Keratinocyte (primary cell): ENCODE results near the gene FRY.

Source experiments
- CTCF ChIP-seq, 3 experiments: IDR thresholded peaks in 1 of 3; conservative IDR thresholded peaks in 1 of 3; optimal IDR thresholded peaks in 1 of 3; 2 replicates in 2 of 3; 3 replicates in 1 of 3; pipeline versions ENCODE3 to v1.5.1; 2011; ENCODE audit warnings: low read length in 3 of 3, mild to moderate bottlenecking in 3 of 3, moderate library complexity in 2 of 3, control low read depth in 1 of 3, inconsistent platforms in 1 of 3; ENCODE audit not compliant: insufficient read depth in 2 of 3; ENCODE audit errors: extremely low read depth in 1 of 3
- EZH2 ChIP-seq: IDR thresholded peaks from one replicate; pipeline ENCODE4 v1.6.1; 2012; ENCODE audit warnings: inconsistent platforms, mild to moderate bottlenecking, low read length, moderate library complexity

GRCh38 chr13:32257649-32258048, 226.1 kb downstream of the FRY start:
- no peak for TF ChIP-seq CTCF (optimal IDR thresholded peaks at IDR 0.05 in 1 of 3, IDR thresholded peaks at IDR 0.05 in 1 of 3, conservative IDR thresholded peaks at IDR 0.05 in 1 of 3; ENCODE audit: extremely low read depth in 1 of 3, insufficient read depth in 2 of 3, low read length in 3 of 3)
- no peak for TF ChIP-seq EZH2
